A172 (cell line): ENCODE measurements around the gene DNM3. TPM values are rescaled to one million over a fixed set of nuclear protein-coding genes. Genes with fewer than 3 reads are reported as not detected.

ENCODE experiments used
- DNase-seq: peaks from one replicate; pipeline ENCODE4 v3.0.0-alpha.2; 2015; ENCODE audit warnings: low spot score
- total RNA-seq: library from RNA; depleted of rRNA; stranded (reverse); fragments of >200 nt; shearing (Covaris generic); gene quantifications from 2 replicates; pipeline ENCODE4 v1.2.3, GENCODE V29; 2014; rRNA removed

DNM3 gene
- total RNA-seq, 1 experiment from 2014 or later: 0.90 TPM

GRCh38 chr1:172452536-172453152 is 611.3 kb downstream of the DNM3 start:
- DNase-seq: no peak

DNA sequence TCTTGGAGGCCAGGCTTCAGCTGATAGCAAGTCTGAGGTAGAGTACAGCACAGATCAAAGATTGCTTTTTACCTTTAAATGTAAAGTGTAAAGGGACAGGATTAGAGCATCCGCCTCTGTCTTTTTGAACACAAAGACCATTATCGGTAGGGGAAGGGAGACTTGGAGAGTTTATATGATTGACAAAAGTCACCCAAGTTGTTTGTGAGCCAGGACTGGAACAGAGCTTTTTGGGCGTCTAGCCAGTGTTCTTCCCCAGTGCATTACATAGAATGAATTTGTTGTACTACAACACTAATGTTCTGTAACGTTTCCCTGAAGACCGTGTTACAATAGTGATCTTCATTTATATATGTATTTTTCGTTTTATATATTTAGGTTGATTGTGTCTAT is 611.9 kb downstream of the DNM3 start:
- DNase-seq: no peak

DNA sequence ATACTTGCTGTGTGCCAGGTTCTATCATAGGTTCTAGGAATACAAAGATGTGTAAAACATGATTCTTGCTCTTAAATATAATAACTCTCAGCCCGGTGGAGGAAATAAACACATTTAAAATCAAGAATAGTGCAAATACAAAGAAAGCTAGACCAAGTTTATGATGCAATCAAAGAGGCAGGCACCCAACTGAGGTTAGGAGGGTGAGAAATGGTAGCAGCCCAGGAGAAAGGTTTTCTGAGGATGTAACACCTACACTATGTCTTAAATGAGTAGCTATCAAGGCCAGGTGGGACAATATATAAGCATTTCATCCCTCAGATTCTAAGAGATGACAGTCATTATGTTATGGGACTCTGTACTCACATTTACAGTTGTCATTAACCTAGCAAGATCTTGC is 612.3 kb downstream of the DNM3 start:
- no peak for DNase-seq

DNA sequence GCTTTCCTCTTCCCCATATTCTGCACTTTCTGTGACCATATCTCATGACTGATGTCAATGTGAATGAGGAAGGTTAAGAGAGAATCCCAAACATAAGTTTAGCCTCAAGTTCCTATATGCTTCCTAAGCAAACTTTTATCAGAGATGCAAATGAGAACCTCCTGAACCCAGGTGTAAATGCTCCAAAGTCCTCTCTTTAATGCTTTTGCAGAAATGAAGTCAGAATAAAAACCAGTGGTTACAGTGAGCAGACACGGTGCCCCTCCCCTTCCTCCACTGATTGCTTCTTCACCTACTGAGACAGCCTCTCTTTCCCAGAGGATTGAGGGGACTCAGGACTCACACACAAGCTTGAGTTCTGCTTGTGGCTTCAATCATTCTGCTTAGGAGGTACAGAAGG is 614.2 kb downstream of the DNM3 start:
- no peak for DNase-seq

DNA sequence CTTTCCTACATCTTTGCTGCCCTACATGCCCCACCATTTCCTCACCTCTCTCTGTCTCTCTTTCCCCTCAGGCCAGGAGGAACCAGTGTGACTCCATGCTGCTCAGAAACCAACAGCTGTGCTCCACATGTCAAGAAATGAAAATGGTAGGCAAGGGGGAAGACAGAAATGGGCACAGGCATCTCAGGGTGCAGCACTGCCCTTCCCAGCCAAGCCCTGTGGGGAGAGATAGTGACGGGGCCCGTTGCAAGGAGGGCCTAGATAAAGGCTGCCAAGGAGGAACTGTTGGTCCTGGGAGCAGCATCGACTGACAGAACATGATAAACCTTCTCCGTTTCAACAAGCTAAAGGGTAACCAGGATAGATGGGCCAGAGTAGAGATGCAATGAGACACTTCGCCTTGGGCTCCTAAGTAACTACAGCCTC is 615.1 kb downstream of the DNM3 start:
- DNase-seq: no peak

DNA sequence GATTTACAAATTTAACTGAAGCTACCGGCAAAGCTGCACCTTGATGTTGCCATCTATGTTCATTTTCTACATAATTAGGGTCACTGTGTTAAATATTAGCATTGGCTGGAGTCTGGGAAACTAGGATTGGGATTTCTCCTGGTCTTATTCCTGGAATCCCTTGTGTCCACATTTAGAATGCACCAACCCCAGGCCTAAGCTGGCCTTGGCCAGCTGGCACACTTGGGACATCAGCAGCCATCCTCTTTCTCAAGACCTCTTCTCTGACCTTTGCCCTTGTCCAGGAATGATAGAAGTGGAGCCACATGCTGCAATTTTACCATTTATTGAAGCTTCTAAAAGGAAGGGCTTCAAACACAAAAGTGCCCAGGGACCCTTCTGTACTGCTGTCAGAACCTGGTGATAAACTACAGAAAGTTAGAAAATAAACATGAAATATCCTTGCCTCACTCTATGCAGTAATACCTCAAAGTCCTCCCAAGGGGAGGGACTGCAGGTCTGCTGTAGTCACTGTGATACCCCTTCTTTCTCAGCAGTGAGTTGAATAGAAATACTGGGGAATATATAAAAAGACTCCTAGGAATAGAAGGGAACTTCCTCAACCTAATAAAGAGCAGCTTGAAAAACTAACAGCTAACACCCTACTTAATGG is 616.3 kb downstream of the DNM3 start:
- DNase-seq: no peak

DNA sequence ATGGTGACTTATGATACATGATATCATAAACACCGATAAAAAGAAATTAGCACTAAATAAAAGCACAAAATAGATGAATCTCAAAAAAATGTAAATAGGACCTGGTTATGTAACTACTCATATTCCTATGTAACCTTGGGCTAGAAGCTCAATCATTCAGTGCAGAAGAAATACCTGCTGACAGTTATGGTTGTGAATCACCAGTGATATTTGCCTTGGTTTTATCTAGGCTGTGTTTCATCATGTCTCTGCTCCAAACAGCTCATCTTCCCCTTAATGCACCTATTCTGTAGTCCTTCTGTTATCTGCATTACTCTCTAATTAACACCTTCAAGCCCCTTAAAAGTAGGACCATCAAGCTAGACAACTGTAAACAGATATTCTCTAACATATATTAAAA is 618.9 kb downstream of the DNM3 start:
- DNase-seq: no peak

DNA sequence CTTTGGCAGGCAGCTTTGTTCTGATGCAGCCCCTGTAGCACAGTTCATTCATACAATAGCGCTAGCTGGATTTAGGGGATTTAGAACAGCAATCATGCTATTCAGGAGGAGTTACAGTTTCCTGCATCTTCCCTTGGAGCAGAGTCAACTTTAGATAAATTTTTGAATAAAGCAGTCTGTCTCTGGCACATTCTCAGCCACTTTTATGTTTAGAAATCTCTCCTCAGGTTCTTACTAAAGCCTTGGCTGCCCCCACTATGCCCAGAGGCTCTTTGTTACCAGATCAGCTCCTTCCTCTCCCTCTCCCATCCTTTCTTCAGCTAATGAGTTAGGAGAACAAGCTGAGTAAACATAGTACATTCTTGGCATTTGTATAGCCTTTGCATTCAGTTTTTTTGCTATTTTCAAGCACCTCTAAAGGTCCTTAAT is 619.6 kb downstream of the DNM3 start:
- peak; percentile 31 for DNase-seq

Other genes starting within 250 kb of the DNM3 start
- not detected in 2 replicates for gene MYOCOS, start 219.3 kb upstream of the DNM3 start, total RNA-seq
- gene MYOC, start 188.8 kb upstream of the DNM3 start, total RNA-seq: not detected in 2 replicates
- gene VAMP4, start 99.4 kb upstream of the DNM3 start, total RNA-seq: 9.8 and 12.1 TPM in 2 replicates
- gene METTL13, start 59.8 kb upstream of the DNM3 start, total RNA-seq: 49.8 and 54.1 TPM in 2 replicates